HG02571 (cell line): ENCODE measurements around the gene ARFRP1.
A peak's percentile ranks its signal among the peaks of the same experiment; 100 is the strongest.
"Not testable (repeated sequence)": the region's sequence is repeated elsewhere in the genome, so short reads cannot be mapped to it uniquely, and the experiment has no call there.

Source experiments
- ATAC-seq: cut with Tn5 transposase; IDR thresholded peaks from one replicate; pipeline ENCODE4 v1.9.1; 2021; ENCODE audit warnings: mild to moderate bottlenecking, moderate library complexity; ENCODE audit not compliant: unreplicated experiment

ARFRP1 gene

GRCh38 chr20:63657937-63658748 is 49.6 kb downstream of the ARFRP1 start, which contains the start of gene RTEL1:
Gene RTEL1 (plus strand): TSS chr20:63658312. CDS start chr20:63659403, 1,091 bp downstream.
- peak; percentile 85 for ATAC-seq

- no peak for ATAC-seq
These were observed 50.4 kb downstream of the ARFRP1 start for GRCh38 chr20:63657260-63657936.

GRCh38 chr20:63656451-63656850 is 51.3 kb downstream of the ARFRP1 start:
- no peak for ATAC-seq

GRCh38 chr20:63655249-63655648 is 52.5 kb downstream of the ARFRP1 start:
- no peak for ATAC-seq

- ATAC-seq = no peak
These were observed 53.7 kb downstream of the ARFRP1 start for GRCh38 chr20:63653974-63654668.

GRCh38 chr20:63653041-63653973 is 54.5 kb downstream of the ARFRP1 start, which contains the start of gene STMN3:
Gene STMN3 (minus strand): TSS chr20:63653424. CDS start chr20:63653345, 79 bp downstream.
- ATAC-seq = no peak

GRCh38 chr20:63652192-63652980 is 55.4 kb downstream of the ARFRP1 start:
- ATAC-seq = no peak

GRCh38 chr20:63651942-63652191 is 55.9 kb downstream of the ARFRP1 start:
- ATAC-seq = no peak

GRCh38 chr20:63650486-63650885 is 57.3 kb downstream of the ARFRP1 start:
- not testable (repeated sequence) for ATAC-seq

- no peak for ATAC-seq
These were observed 58.7 kb downstream of the ARFRP1 start for GRCh38 chr20:63648895-63649589.
